C4-2B (cell line): ENCODE data around the gene OLFML2B.

Source experiments
- H3K27ac ChIP-seq: fragments of 450-650 bp; 2 replicates; pipeline ENCODE4 v1.5.1; 2017
- CTCF ChIP-seq: fragments of 450-650 bp; conservative IDR thresholded peaks from 2 replicates; pipeline ENCODE4 v1.5.1; 2017; ENCODE audit warnings: mild to moderate bottlenecking
- ZFX ChIP-seq: fragments of 450-650 bp; IDR thresholded peaks from 2 replicates; pipeline ENCODE4 v1.6.1; 2017

Gene OLFML2B

DNA sequence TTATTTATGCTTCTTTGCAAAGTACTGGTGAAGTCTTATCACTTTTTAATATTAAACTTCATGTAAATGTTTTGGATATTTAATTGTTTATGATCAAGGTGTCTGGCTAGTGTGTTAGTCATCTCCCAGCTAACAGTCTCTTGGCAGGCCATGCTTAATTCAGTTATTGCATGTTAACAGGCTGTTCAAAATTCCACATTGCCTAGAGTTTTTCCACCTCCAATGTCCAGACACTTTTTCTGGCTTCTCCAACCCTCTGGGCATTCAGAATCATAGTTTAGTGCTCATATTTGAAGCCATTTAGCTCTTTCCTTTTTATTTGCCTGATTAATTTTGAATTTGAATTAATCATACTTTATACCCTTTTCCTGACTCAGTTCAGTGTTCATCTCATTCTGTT, 69.2 kb downstream of the OLFML2B start:
- no peak overlapping the region for H3K27ac ChIP-seq
- no peak for TF ChIP-seq CTCF
- no peak for TF ChIP-seq ZFX

- H3K27ac ChIP-seq, result no peak overlapping the region
- no peak for TF ChIP-seq ZFX
- TF ChIP-seq CTCF, result no peak
Observed at GRCh38 chr1:161954050-161954449, 69.6 kb downstream of the OLFML2B start.

- H3K27ac ChIP-seq, result no peak overlapping the region
- TF ChIP-seq CTCF (no peak), ZFX (no peak)
Observed at GRCh38 chr1:161953256-161953920, 70.3 kb downstream of the OLFML2B start.

GRCh38 chr1:161952607-161953172, 71.0 kb downstream of the OLFML2B start:
- H3K27ac ChIP-seq, result no peak overlapping the region
- TF ChIP-seq ZFX (no peak), CTCF (no peak)

GRCh38 chr1:161951646-161952045, 72.0 kb downstream of the OLFML2B start:
- TF ChIP-seq CTCF (no peak), ZFX (no peak)
- H3K27ac ChIP-seq, result no peak overlapping the region

- TF ChIP-seq CTCF (no peak), ZFX (no peak)
Observed at GRCh38 chr1:161950377-161950776, 73.3 kb downstream of the OLFML2B start.

GRCh38 chr1:161949548-161949947, 74.1 kb downstream of the OLFML2B start:
- no peak overlapping the region for H3K27ac ChIP-seq
- no peak for TF ChIP-seq CTCF
- TF ChIP-seq ZFX, result no peak

More at GRCh38 chr1:161950377-161950776, 73.3 kb downstream of the OLFML2B start:
- no peak overlapping the region for H3K27ac ChIP-seq
